H9 (cell line): Measurements from ENCODE around the gene WARS2. TPM values are rescaled to one million over a fixed set of nuclear protein-coding genes. Genes with fewer than 3 reads are reported as not detected.

ENCODE experiments used
- DNase-seq: peaks from one replicate; pipeline ENCODE4 v3.0.0-alpha.2; 2017
- H2AFZ ChIP-seq: one replicate; pipeline ENCODE4 v1.6.1; 2013; ENCODE audit warnings: mild to moderate bottlenecking, low read length, control low read depth, moderate library complexity
- H2AK5ac ChIP-seq: 2 replicates; pipeline ENCODE4 v1.6.1; 2013; ENCODE audit warnings: low read length, control low read depth, mixed read lengths; ENCODE audit not compliant: insufficient read length
- H2BK120ac ChIP-seq: one replicate; pipeline ENCODE4 v1.6.1; 2013; ENCODE audit warnings: low read depth, mild to moderate bottlenecking, low read length, control low read depth, inconsistent platforms; ENCODE audit not compliant: poor library complexity, severe bottlenecking
- H2BK12ac ChIP-seq: 2 replicates; pipeline ENCODE4 v1.6.1; 2013; ENCODE audit warnings: low read length, control low read depth, mixed read lengths, low read depth; ENCODE audit not compliant: insufficient read length
- H2BK15ac ChIP-seq: 2 replicates; pipeline ENCODE4 v1.6.1; 2013; ENCODE audit warnings: low read depth, low read length, control low read depth
- H2BK20ac ChIP-seq: one replicate; pipeline ENCODE4 v1.6.1; 2013; ENCODE audit warnings: low read depth, mild to moderate bottlenecking, low read length, control low read depth, inconsistent platforms; ENCODE audit not compliant: poor library complexity, severe bottlenecking
- H2BK5ac ChIP-seq: 2 replicates; pipeline ENCODE4 v1.6.1; 2013; ENCODE audit warnings: low read length, control low read depth, mixed read lengths; ENCODE audit not compliant: insufficient read length
- H3K14ac ChIP-seq: 2 replicates; pipeline ENCODE4 v1.6.1; 2013; ENCODE audit warnings: low read length, control low read depth; ENCODE audit not compliant: insufficient read depth
- H3K18ac ChIP-seq: 2 replicates; pipeline ENCODE4 v1.6.1; 2013; ENCODE audit warnings: low read depth, mild to moderate bottlenecking, mixed read lengths, low read length, control low read depth; ENCODE audit not compliant: insufficient read length
- H3K23ac ChIP-seq: 2 replicates; pipeline ENCODE4 v1.6.1; 2013; ENCODE audit warnings: low read length, control low read depth, mixed read lengths, low read depth; ENCODE audit not compliant: insufficient read length
- H3K23me2 ChIP-seq: 2 replicates; pipeline ENCODE4 v1.6.1; 2013; ENCODE audit warnings: low read depth, mild to moderate bottlenecking, mixed read lengths, low read length, control low read depth; ENCODE audit not compliant: insufficient read length, poor library complexity, severe bottlenecking
- H3K27ac ChIP-seq: 2 replicates; pipeline ENCODE4 v1.5.1; 2013; ENCODE audit warnings: low read length, control low read depth, mixed read lengths, low read depth; ENCODE audit not compliant: insufficient read length
- H3K27me3 ChIP-seq: 2 replicates; pipeline ENCODE4 v1.6.1; 2013; ENCODE audit warnings: low read length, control low read depth, inconsistent platforms; ENCODE audit not compliant: insufficient read depth
- H3K4ac ChIP-seq: 2 replicates; pipeline ENCODE4 v1.6.1; 2013; ENCODE audit warnings: low read depth, mild to moderate bottlenecking, control low read depth, inconsistent platforms, low read length, moderate library complexity
- H3K4me1 ChIP-seq: 2 replicates; pipeline ENCODE4 v1.6.1; 2013; ENCODE audit warnings: low read length, control low read depth, inconsistent platforms; ENCODE audit not compliant: insufficient read depth
- H3K4me2 ChIP-seq: 2 replicates; pipeline ENCODE4 v1.6.1; 2013; ENCODE audit warnings: low read length, control low read depth, mixed read lengths; ENCODE audit not compliant: insufficient read length, insufficient read depth
- H3K56ac ChIP-seq: 2 replicates; pipeline ENCODE4 v1.6.1; 2013; ENCODE audit warnings: low read depth, mild to moderate bottlenecking, mixed read lengths, low read length, control low read depth; ENCODE audit not compliant: insufficient read length
- H3K79me1 ChIP-seq: 2 replicates; pipeline ENCODE4 v1.6.1; 2013; ENCODE audit warnings: low read depth, mild to moderate bottlenecking, moderate library complexity, low read length, control low read depth, inconsistent platforms; ENCODE audit not compliant: insufficient read depth, poor library complexity, severe bottlenecking
- H3K79me2 ChIP-seq: 2 replicates; pipeline ENCODE4 v1.6.1; 2013; ENCODE audit warnings: low read length, control low read depth, inconsistent platforms; ENCODE audit not compliant: insufficient read depth
- H3K9ac ChIP-seq: 2 replicates; pipeline ENCODE4 v1.6.1; 2013; ENCODE audit warnings: low read length, control low read depth, mixed read lengths; ENCODE audit not compliant: insufficient read length; ENCODE audit errors: extremely low read depth
- H3K9me3 ChIP-seq: one replicate; pipeline ENCODE4 v1.6.1; 2013; ENCODE audit warnings: low read depth, low read length, inconsistent platforms; ENCODE audit not compliant: control insufficient read depth
- H3T11ph ChIP-seq: one replicate; pipeline ENCODE4 v1.6.1; 2013; ENCODE audit warnings: mild to moderate bottlenecking, low read length, control low read depth, inconsistent platforms
- H4K20me1 ChIP-seq: one replicate; pipeline ENCODE4 v1.6.1; 2013; ENCODE audit not compliant: control insufficient read depth, insufficient read length, insufficient read depth
- H4K5ac ChIP-seq: 2 replicates; pipeline ENCODE4 v1.6.1; 2013; ENCODE audit warnings: low read depth, mild to moderate bottlenecking, mixed read lengths, low read length, control low read depth; ENCODE audit not compliant: insufficient read length
- H4K8ac ChIP-seq: replicated peaks from 2 replicates; pipeline ENCODE4 v1.6.1; 2013; ENCODE audit warnings: low read length, control low read depth, mixed read lengths, low read depth; ENCODE audit not compliant: insufficient read length
- H4K91ac ChIP-seq: 2 replicates; pipeline ENCODE4 v1.6.1; 2013; ENCODE audit warnings: low read depth, mild to moderate bottlenecking, moderate library complexity, mixed read lengths, low read length, control low read depth; ENCODE audit not compliant: insufficient read length
- H3K27ac Mint-ChIP-seq, 3 experiments: 2 replicates in 2 of 3; 3 replicates in 1 of 3; pipeline ENCODE4 v1.8.0; 2020 to 2021; ENCODE audit warnings: mixed read lengths in 3 of 3, mild to moderate bottlenecking in 1 of 3, moderate library complexity in 1 of 3
- H3K27me3 Mint-ChIP-seq: 2 replicates; pipeline ENCODE4 v1.8.0; 2021; ENCODE audit warnings: low read depth, mild to moderate bottlenecking, moderate library complexity, mixed read lengths
- H3K36me3 Mint-ChIP-seq, 3 experiments: 2 replicates in 2 of 3; 3 replicates in 1 of 3; pipeline ENCODE4 v1.8.0; 2020 to 2021; ENCODE audit warnings: low read depth in 3 of 3, mixed read lengths in 3 of 3; ENCODE audit not compliant: insufficient read depth in 1 of 3
- H3K4me1 Mint-ChIP-seq, 2 experiments: 2 replicates each; pipeline ENCODE4 v1.8.0; 2020; ENCODE audit warnings: mixed read lengths in 2 of 2
- H3K4me3 Mint-ChIP-seq, 2 experiments: 2 replicates in 1 of 2; 3 replicates in 1 of 2; pipeline ENCODE4 v1.8.0; 2020 to 2021; ENCODE audit warnings: mild to moderate bottlenecking in 2 of 2, mixed read lengths in 2 of 2, moderate library complexity in 1 of 2
- H3K9me3 Mint-ChIP-seq, 2 experiments: 2 replicates in 1 of 2; 3 replicates in 1 of 2; pipeline ENCODE4 v1.8.0; 2020; ENCODE audit warnings: mild to moderate bottlenecking in 2 of 2, mixed read lengths in 2 of 2, moderate library complexity in 1 of 2
- CTCF ChIP-seq: fragments of 200-600 bp; sonication (generic); conservative IDR thresholded peaks from 3 replicates; pipeline ENCODE4 v1.8.0; 2021; ENCODE audit warnings: antibody characterized with exemption, mild to moderate bottlenecking
- WGBS: extraction: QIAGEN DNeasy Blood & Tissue Kit; methylation state at CpG from one replicate; pipeline ENCODE4 v1.1.7; 2013; ENCODE audit warnings: missing lambda C conversion rate, low lambda C conversion rate, mixed read lengths; ENCODE audit not compliant: insufficient read length; ENCODE audit errors: extremely low coverage; 5-methylcytosine and 5-hydroxymethylcytosine counted together
- total RNA-seq: library from RNA; stranded (reverse); gene quantifications from 2 replicates; pipeline ENCODE4 v1.2.1, GENCODE V29; 2021

Gene WARS2
- total RNA-seq, 1 experiment from 2014 or later: 9.7 TPM

GRCh38 chr1:119112244-119112643 lies 28.2 kb downstream of the WARS2 start:
- Histone ChIP-seq H3K9ac (no peak overlapping the region), H3K18ac (no peak overlapping the region), H3K27ac (no peak overlapping the region), H3K27me3 (no peaks in the 10 kb centered on the region), H4K20me1 (no peaks in the 10 kb centered on the region), H3K4me1 (no peaks in the 10 kb centered on the region), H2BK12ac (no peak overlapping the region), H3K14ac (no peak overlapping the region), H3K23me2 (no peaks in the 10 kb centered on the region), H3K79me2 (no peaks in the 10 kb centered on the region), H3K23ac (no peak overlapping the region), H3K4ac (no peak overlapping the region), H3K9me3 (no peaks in the 10 kb centered on the region), H3K56ac (no peak overlapping the region), H2AFZ (no peak overlapping the region), H2BK5ac (no peak overlapping the region), H4K91ac (no peak overlapping the region), H3K79me1 (no peaks in the 10 kb centered on the region), H3K4me2 (no peak overlapping the region), H3T11ph (no peak overlapping the region), H4K8ac (no peak overlapping the region), H2AK5ac (no peak overlapping the region), H2BK20ac (no peak overlapping the region), H2BK15ac (no peak overlapping the region), H2BK120ac (no peak overlapping the region), H4K5ac (no peak overlapping the region)
- WGBS: no CpG with 5 or more reads among the region's 3 CpGs
- DNase-seq: no peak
- peaks cover 20% of the 10 kb centered on the region in 2 experiments for H3K4me1 Mint-ChIP-seq
- TF ChIP-seq CTCF: no peak
- H3K9me3 Mint-ChIP-seq: no peaks in the 10 kb centered on the region
- no peaks in the 10 kb centered on the region for H3K36me3 Mint-ChIP-seq
- no peak overlapping the region for H3K4me3 Mint-ChIP-seq
- H3K27me3 Mint-ChIP-seq: no peaks in the 10 kb centered on the region
- H3K27ac Mint-ChIP-seq: no peak overlapping the region
